ENCODE data around the gene SLC5A11. TPM values are rescaled to one million over a fixed set of nuclear protein-coding genes. Genes with fewer than 3 reads are reported as not detected.

The SLC5A11 gene
- total RNA-seq, 1 experiment from 2014 or later = not detected

DNA sequence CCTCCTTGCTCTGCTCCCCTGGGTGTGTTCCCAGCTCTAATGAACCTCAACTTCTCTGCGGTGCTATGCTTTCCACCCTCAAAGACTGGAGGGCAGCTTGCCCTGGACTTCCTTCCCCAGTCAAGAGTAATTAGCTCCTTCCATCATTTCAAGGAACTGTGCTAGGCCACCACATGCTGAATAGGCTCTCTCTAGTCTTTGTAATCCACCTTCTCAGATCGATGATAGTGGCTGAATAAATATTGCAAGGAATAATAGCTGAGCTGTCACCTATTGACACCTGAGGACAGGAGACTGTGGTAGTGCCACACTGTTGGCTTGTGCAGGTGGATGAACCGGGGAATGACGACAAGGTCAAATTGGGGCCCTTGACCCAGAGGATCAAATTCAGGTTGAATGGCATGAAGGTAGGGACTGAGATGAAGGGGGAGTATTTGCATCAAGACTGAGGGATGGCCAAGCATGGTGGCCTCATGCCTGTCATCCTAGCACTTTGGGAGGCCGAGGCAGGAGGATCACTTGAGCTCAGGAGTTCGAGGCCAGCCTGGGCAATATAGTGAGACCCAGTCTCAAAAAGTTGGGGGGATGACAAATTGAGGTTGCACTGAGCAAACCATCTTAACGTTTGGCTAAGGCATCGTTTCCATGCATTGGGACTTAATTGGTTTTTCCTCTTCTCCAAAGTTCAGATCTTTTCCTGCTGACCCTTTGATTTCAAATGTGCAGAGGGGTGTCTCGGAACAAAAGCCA is 18.8 kb upstream of the SLC5A11 start:
- no peak for DNase-seq
- no peak overlapping the region for H3K27ac Mint-ChIP-seq (ENCODE audit: unreplicated experiment)
- no peaks in the 10 kb centered on the region for H3K27me3 Mint-ChIP-seq (ENCODE audit: unreplicated experiment)
- peaks cover 22% of the 10 kb centered on the region for H3K36me3 Mint-ChIP-seq (ENCODE audit: insufficient read depth, unreplicated experiment)
- H3K4me3 Mint-ChIP-seq (ENCODE audit: low read depth, unreplicated experiment) = no peak overlapping the region
- CTCF ChIA-PET = no interaction called here
- H3K9me3 Mint-ChIP-seq (ENCODE audit: low read depth, unreplicated experiment) = no peaks in the 10 kb centered on the region
- no peaks in the 10 kb centered on the region for H3K4me1 Mint-ChIP-seq (ENCODE audit: low read depth, unreplicated experiment)
- BruUV-seq (replicated peaks) = no TSS peak
- TF ChIP-seq, protein P1, sequence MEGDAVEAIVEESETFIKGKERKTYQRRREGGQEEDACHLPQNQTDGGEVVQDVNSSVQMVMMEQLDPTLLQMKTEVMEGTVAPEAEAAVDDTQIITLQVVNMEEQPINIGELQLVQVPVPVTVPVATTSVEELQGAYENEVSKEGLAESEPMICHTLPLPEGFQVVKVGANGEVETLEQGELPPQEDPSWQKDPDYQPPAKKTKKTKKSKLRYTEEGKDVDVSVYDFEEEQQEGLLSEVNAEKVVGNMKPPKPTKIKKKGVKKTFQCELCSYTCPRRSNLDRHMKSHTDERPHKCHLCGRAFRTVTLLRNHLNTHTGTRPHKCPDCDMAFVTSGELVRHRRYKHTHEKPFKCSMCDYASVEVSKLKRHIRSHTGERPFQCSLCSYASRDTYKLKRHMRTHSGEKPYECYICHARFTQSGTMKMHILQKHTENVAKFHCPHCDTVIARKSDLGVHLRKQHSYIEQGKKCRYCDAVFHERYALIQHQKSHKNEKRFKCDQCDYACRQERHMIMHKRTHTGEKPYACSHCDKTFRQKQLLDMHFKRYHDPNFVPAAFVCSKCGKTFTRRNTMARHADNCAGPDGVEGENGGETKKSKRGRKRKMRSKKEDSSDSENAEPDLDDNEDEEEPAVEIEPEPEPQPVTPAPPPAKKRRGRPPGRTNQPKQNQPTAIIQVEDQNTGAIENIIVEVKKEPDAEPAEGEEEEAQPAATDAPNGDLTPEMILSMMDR (IDR thresholded peaks at IDR 0.05; ENCODE audit: unreplicated experiment) = no peak
- intact Hi-C loops (cut with micrococcal nuclease; ENCODE audit: unreplicated experiment) = no loop called here

DNA sequence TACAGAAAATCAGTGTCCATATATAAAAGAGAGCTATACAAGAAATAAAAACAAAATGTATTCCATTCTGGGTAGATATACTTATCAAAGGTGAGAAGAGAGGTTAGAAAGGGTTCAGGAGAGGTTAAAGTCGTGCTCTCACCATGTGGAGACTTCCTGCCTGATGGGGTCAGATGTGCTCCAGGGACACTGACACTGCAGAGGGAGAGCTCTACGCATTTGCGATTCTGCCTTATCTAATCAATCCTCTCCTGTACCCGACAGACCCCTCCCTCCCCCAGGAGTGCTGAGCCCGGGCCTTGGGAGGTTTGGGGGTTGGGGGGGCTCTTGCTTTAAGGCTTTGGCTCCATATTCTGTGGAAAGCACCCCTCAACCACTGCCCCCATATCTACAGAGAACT is 16.6 kb upstream of the SLC5A11 start:
- no peak for DNase-seq
- Mint-ChIP-seq H3K9me3 (ENCODE audit: low read depth, unreplicated experiment) (no peaks in the 10 kb centered on the region), H3K36me3 (ENCODE audit: insufficient read depth, unreplicated experiment) (peaks cover 9% of the 10 kb centered on the region), H3K27me3 (ENCODE audit: unreplicated experiment) (no peaks in the 10 kb centered on the region), H3K4me1 (ENCODE audit: low read depth, unreplicated experiment) (no peaks in the 10 kb centered on the region), H3K4me3 (ENCODE audit: low read depth, unreplicated experiment) (no peak overlapping the region), H3K27ac (ENCODE audit: unreplicated experiment) (no peak overlapping the region)
- BruUV-seq (replicated peaks) = no TSS peak
- intact Hi-C loops (cut with micrococcal nuclease; ENCODE audit: unreplicated experiment) = no loop called here
- CTCF ChIA-PET = no interaction called here
- TF ChIP-seq, protein P1 (IDR thresholded peaks at IDR 0.05; ENCODE audit: unreplicated experiment) = no peak

DNA sequence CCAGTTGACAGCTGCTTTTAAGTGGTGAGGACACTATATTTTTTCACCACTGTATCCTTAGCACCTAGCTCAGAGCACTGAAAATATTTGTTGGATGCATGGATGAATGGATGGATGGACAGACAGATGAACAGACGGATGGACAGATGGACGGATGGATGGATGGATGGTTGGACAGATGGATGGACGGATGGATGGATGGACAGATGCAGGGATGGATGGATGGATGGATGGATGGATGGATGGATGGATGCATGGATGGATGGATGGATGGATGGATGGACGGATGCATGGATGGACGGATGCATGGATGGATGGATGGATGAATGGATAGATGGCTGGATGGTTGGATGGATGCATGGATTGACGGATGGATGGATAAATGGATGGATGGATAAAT is 12.4 kb upstream of the SLC5A11 start:
- Mint-ChIP-seq H3K27ac (ENCODE audit: unreplicated experiment) (no peak overlapping the region), H3K36me3 (ENCODE audit: insufficient read depth, unreplicated experiment) (no peaks in the 10 kb centered on the region), H3K4me3 (ENCODE audit: low read depth, unreplicated experiment) (no peak overlapping the region), H3K4me1 (ENCODE audit: low read depth, unreplicated experiment) (no peaks in the 10 kb centered on the region), H3K9me3 (ENCODE audit: low read depth, unreplicated experiment) (no peaks in the 10 kb centered on the region), H3K27me3 (ENCODE audit: unreplicated experiment) (no peaks in the 10 kb centered on the region)
- no peak for DNase-seq
- BruUV-seq (replicated peaks) = no TSS peak
- CTCF ChIA-PET = interaction anchor here (0.7 kb wide), 3 partner anchors 261 to 1644 kb away, joined by 3 to 4 read pairs (median 4); no protein-coding TSS in a partner anchor
- intact Hi-C loops (cut with micrococcal nuclease; ENCODE audit: unreplicated experiment) = no loop called here
- TF ChIP-seq, protein P1 (IDR thresholded peaks at IDR 0.05; ENCODE audit: unreplicated experiment) = no peak

GRCh38 chr16:24834459-24835335 is 11.1 kb upstream of the SLC5A11 start:
- Mint-ChIP-seq H3K4me1 (ENCODE audit: low read depth, unreplicated experiment) (peaks cover 13% of the 10 kb centered on the region), H3K9me3 (ENCODE audit: low read depth, unreplicated experiment) (no peaks in the 10 kb centered on the region), H3K36me3 (ENCODE audit: insufficient read depth, unreplicated experiment) (no peaks in the 10 kb centered on the region), H3K27ac (ENCODE audit: unreplicated experiment) (no peak overlapping the region), H3K27me3 (ENCODE audit: unreplicated experiment) (no peaks in the 10 kb centered on the region), H3K4me3 (ENCODE audit: low read depth, unreplicated experiment) (no peak overlapping the region)
- CTCF ChIA-PET = interaction anchor here (0.5 to 1.3 kb wide), 12 partner anchors 17 to 833 kb away, joined by 3 to 14 read pairs (median 3); no protein-coding TSS in a partner anchor
- no TSS peak for BruUV-seq (replicated peaks)
- TF ChIP-seq, protein P1 (IDR thresholded peaks at IDR 0.05; ENCODE audit: unreplicated experiment) = peak; percentile 70
- intact Hi-C loops (cut with micrococcal nuclease; ENCODE audit: unreplicated experiment) = loop anchor here (2.0 to 5.0 kb wide), 2 partner anchors 73 to 390 kb away; no protein-coding TSS in a partner anchor
- peak; percentile 67 for DNase-seq
